Left renal cortex interstitium (tissue), 4 donors: ENCODE results near the gene SECISBP2. TPM values are rescaled to one million over a fixed set of nuclear protein-coding genes. Genes with fewer than 3 reads are reported as not detected.

Experiments
- DNase-seq, 4 donors: peaks; one replicate each; pipeline ENCODE4 v3.0.0-alpha.2; 2013; ENCODE audit warnings: low read depth in 4 of 4, low spot score in 2 of 4, missing footprints in 1 of 4
- polyA plus RNA-seq, 4 donors: library from polyadenylated mRNA; unstranded; fragments of 120-200 nt; gene quantifications; one replicate each; pipeline ENCODE4 v1.2.1, GENCODE V29; 2013; ENCODE audit not compliant: insufficient read length in 4 of 4

SECISBP2 gene
- polyA plus RNA-seq, 4 donors = 56.1 to 101 (median 80.3) TPM

DNA sequence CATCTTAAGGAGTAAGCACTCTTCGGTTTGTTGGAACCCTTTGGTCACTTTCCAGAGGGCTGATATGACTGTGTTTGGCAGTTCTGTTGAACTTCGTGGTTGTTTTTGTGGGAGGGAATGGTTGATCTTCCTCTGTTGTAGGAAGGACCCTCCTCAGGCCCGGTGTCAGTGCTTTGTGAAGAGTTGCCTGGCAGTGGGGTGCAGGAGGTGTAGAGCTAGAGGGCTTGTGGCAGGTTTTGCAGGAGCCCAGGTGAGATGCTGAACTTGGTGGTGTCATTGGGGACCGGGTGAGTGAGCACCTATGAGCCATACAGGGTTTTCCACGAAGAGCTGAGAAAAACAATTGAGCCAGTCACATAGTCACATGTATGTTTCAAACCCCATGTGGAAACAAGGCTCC, 27.2 kb downstream of the SECISBP2 start:
- no peak for DNase-seq

DNA sequence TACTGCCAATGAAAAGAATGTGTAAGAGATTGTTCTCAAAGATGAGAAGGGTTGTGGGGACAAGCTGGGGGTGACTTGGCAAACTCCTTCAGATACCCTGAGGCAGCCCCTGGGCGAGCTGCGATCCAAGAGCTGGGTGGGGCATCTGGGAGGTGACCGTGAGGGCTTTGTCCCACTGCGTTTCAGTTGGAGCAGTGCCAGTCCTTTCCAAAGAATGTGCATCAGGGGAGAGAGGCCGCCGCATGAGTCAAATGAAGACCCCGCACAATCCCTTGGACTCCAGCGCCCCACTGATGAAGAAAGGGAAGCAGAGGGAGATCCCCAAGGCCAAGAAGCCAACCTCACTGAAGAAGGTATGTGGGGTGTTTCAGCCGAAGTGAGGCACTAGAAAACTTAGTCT, 28.4 kb downstream of the SECISBP2 start:
- DNase-seq = no peak

DNA sequence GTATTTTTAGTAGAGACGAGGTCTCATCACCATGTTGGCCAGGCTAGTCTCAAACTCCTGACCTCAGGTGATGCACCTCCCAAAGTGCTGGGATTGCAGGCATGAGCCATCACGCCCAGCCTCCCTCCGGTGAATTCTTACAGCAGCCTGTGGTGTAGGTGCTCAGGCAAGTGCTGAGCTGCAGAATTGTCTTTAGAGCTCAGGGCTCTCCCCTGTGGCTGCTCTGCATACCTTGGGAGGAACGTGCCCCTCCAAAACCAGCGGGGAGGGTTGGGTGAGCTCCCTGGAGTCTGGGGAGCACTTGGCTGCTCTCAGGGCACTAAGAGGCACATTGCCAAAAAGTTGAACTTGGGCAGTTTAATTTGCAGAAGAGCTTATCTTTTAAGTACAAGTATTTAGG, 29.4 kb downstream of the SECISBP2 start:
- no peak for DNase-seq

DNA sequence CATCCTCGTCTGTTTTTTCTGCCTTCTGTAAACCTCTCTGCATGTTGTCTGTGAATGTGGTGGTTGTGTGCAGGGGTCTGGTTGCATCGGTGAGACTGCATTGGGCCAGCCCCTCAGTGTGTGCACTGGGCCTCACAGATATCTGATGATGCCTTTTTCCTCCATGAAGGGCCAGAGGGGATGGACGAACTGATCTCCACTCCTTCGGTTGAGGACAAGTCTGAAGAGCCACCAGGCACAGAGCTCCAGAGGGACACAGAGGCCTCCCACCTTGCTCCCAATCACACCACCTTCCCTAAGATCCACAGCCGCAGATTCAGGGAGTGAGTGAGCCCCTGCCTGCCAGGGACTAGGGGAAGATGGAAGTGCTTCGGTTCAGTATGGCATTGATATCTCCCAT, 31.3 kb downstream of the SECISBP2 start:
- DNase-seq = no peak

DNA sequence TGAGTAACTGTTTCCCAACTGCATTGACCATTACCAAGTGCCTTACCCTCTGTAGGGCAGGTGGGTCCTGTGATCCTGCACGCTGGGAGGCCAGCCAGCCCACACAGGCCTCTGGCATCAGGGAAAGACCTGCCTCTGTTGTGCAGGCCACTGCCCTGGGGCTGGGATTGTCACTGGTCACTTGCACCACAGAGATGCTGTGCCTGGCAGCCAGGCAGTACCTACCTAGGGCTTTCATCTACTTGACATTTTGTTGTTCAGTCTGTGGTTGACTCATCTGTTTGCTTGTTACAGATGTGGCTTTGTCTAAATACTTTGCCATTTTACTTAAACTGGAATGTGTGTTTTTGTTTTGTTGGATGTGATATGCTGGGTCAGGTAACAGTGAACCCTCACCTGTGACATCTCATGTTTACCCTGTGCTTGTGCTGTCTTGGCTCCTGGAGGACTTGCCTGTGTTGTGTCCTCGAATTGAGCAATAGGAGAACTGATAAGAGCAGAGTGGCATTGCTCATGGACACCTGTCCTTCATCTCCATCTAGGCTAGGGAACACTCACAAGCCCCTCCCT, 32.8 kb downstream of the SECISBP2 start:
- no peak for DNase-seq

DNA sequence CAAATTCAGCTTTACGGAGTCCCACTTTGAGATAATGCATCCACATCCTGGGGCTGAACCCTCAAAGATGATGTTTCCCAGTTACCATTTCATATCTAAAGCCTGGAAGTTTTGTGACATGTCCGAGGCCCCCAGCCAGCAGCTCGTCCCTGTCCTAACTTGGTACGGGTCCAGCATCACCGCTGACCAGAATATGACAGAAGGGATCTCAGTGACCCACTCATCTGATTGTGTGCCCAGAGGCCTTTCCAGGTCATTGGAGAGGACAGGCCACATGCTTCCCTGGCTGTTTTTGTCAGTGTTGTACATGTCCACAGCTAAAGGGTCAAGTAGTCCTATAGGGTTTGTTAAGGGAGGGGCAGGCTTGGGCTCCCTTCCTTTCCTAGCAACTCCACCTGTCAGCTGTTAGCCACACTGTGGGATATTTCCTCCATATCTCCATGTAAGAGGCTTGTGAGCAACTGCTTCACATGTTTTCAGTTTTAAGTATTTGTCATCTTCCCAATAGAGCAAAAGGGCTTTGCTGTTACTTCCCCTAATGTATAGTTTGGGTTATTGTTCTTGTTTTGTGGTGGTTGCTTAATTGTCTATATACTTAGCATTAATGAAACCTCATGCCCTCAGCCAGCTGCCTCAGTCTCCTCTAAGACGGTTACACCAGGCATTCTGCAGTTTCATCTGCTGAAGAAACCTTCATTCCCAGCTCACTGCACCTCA, 33.4 kb downstream of the SECISBP2 start:
- no peak for DNase-seq

DNA sequence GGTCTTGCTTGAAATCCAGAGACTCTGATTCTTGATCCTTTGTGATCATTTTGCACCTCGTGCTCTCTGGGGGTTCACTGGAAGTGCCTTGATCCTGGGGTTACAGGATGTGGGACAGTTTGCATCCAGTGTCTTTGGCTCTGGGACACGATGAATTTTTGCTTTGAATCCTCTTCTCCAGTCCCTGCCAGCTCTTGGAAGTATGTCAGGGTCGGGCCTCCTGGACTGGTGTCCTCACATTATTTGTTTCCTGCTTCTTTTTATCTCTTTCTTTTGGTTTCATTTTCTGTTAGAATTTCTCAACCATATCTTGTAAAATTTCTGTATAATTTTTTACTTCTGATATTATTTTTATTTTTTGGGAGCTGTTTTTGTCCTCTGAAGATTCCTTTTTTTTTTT, 34.2 kb downstream of the SECISBP2 start:
- no peak for DNase-seq

DNA sequence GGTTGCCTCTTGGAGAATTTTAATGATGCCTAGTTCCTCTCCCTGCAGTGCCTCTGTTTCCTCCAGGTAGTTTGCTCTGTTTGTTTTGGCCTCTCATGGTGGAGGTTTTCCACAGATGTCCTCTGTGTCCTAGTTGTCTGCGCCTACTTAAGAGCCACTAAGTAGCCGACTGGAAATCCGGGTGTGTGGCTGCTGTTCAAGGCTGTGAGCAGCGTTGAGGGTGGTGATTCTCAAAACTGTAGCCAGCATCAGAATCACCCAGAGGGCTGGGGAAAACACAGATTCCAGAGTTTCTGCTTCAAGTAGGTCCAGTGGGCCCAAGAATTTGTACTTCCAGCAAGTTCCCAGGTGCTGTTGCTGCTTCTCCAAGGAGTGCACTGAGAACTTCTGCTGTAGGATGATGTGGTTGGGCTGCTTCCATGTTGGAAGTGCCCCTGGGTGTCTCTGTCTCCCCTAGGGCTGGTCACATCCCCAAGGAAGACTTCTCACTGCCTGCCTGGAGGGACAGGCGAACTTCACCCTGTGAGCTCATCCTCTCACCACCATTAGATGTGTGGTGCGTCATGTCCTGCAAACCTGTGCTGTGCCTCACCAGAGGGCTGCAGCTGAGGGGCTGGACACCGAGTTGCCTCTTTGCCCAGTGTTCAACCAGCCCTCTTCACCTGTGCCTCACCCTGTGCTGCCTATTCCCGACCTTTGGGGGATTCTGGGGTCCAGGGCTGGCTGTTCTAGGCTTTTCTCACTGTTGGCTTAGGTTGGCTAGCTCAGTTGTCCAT, 34.8 kb downstream of the SECISBP2 start:
- DNase-seq = no peak

DNA sequence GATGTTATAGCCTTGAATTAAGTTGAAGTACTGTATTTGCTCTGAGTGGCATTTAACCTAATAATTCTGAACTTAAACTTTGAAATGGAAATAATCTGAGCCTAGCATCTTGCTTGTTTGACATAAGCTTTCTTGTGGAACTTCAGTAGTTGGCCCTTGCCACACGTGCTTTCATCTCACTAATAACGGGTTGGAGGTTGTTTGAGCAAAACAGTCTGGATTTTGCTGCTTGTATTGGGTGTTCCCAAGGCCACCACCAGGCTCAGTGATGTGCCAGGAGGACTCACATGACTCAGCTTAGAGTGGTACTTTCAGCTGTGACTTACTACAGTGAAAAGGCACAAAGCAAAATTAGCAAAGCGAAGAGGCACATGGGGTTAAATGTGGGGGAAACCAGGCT, 35.7 kb downstream of the SECISBP2 start:
- no peak for DNase-seq

DNA sequence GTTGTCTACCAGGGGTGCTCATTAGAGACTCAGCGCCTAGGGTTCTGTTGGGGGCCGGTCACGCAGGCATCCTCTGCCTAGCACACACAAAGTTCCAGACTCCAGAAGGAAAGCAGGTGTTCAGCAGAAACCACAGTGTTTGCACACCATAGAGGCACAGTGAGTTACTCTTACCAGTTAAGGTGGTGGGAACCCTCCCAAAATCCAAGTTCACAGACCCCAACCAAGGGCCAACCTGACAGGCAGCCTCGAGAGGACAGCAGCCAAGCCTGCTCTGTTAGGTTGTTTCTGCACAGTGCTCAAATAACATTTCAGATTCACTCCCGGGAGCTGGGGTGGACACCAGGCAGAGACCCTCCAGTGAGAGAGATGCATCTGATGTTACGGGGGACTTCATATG, 36.2 kb downstream of the SECISBP2 start:
- DNase-seq = no peak

DNA sequence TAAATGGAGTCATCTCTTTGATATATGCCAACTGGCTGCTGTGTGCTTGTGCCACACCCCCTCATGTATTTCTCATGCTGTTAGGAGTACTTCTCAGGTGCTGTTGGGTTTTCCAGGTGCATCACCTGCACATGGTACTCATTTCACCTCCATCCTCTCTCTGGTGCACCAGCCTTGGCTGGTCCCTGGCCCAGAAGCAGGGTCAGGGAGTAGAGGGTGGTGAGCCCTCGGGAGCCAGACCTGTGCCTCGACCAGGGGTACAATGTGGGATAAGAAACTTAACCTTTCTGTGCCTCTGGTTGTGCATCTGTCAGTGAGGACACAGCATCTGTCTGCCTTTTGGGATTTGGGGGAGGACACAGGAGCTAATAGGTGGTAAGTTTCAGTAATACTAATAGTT, 38.5 kb downstream of the SECISBP2 start:
- no peak for DNase-seq

DNA sequence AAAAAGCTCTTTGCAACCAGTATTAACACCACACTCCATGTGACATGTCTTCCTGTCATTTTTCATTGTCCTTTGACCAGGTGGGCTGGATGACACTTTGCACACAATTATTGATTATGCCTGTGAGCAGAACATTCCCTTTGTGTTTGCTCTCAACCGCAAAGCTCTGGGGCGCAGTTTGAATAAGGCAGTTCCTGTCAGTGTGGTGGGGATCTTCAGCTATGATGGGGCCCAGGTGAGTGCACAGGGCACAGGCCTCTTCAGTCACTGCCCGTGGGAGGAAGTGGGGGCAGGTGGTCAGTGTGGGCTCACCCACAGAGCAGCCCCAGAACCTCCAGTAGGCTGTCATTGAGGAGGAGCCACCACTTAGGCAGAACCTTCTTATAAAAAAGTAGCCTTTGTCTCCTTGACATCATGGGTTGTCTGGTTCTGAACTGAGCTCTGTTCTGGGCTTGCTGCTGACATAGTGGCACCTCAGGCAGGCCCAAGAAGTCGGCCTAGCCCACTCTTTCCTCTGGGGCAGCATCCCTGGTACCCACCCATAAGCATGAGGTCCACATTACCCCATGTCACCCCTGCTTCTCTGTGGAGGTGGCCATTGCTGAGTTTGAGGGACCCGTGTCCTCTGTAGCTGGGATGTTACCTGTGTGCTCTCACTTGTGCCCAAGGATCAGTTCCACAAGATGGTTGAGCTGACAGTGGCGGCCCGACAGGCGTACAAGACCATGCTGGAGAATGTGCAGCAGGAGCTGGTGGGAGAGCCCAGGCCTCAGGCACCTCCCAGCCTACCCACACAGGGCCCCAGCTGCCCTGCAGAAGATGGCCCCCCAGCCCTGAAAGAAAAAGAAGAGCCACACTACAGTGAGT, 39.3 kb downstream of the SECISBP2 start:
- DNase-seq = no peak

DNA sequence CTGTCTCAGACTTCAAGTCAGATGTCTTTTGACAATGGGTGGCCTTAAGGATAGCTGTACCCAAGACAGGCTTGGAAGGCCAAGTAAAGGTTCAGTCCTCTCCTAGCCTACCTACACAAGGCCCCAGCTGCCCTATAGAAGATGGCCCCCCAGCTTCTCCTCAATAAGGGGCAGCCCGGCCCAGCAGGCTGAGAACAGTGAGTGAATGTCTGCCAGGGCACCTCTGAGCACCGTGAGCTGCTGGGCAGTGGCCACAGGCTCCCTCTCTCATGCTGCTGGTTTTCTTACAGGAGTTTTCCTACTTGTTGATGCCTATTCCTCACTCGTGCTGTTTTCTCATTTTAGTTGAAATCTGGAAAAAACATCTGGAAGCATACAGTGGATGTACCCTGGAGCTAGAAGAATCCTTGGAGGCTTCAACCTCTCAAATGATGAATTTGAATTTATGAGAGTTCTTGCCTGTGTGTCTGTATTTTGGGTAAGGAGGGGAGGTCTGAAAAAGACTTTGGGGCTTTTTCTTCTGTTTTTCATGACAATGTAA, 40.1 kb downstream of the SECISBP2 start:
- DNase-seq = no peak

DNA sequence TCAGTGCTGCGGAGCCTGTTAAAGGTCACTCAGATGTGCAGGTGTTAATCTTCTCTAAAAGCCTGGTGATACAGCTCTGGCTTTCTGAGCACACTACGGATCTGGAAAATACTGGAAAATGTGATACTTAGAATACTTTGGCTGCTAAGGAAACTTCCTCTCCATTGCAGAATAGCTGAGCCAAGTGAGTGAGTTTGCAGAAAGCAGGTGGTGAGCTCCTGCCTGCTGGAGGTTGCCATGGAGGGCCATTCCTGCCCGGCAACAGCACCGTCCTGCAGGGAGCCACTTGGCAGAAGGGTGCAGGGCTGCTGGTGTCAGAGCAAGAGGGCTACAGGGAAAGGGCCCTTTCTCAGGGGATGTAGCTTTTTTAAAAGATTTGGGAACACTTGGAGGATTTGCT, 40.7 kb downstream of the SECISBP2 start:
- DNase-seq = no peak

DNA sequence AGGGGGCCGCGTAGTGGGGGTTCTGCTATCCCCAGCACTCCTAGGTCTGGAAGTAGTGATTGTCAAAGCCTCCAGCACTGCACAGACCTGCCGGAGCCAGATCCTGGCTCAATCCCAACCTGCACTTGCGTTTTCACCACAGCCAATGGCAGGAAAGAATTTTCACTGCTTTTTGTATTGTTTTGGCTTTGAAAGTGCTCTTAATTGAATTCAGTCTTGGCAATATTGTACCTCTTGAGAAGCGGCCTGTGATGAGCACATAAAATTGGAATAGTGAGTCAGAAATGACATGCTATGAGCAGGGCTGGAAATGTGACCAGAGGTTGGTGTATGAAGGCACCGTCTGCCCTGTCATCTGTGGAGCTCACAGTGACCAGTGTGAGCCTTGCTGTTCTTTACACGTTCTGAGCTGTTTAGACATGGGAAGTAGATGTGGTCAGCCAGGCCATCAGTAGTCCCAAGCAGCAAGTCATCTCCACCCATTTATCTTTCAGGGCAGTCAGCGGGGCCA, 41.5 kb downstream of the SECISBP2 start:
- DNase-seq = no peak

DNA sequence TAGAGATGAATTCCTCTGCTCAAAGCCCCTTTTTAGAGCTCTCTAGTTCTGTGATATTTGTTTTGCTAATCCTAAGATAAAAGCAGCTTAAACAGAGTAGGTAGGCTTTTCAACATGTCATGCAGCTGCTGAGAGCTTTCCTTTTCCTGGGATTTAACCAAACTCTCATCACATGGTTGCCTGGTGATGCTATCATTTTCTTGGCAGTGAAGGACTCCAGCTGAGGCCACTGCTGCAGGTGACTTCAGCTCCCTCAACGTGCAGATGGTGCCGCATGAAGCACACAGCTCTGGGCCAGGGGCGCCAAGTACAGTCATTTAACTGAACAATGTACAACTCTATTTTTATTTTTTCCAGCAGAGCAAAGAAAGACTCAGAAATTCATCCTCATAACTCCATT, 42.2 kb downstream of the SECISBP2 start:
- no peak for DNase-seq

DNA sequence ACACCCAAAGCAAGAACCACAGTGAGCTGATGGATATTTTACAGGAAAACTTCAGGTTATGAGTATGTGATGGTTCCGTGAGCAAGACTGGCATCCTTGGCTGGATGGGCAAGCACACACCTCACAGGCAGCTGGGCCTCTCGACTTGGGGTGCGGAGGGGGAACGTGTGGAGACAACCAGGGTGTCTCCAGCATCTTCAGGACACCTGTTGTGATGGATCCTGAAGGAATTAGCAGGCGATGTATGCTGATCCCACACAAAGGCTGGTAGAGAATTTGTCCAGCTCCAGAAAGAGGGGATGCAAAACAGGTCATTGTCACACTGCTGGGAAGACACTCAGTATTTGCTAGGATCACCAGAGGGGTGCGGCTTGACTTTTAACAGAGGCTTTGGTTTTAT, 42.7 kb downstream of the SECISBP2 start:
- no peak for DNase-seq

DNA sequence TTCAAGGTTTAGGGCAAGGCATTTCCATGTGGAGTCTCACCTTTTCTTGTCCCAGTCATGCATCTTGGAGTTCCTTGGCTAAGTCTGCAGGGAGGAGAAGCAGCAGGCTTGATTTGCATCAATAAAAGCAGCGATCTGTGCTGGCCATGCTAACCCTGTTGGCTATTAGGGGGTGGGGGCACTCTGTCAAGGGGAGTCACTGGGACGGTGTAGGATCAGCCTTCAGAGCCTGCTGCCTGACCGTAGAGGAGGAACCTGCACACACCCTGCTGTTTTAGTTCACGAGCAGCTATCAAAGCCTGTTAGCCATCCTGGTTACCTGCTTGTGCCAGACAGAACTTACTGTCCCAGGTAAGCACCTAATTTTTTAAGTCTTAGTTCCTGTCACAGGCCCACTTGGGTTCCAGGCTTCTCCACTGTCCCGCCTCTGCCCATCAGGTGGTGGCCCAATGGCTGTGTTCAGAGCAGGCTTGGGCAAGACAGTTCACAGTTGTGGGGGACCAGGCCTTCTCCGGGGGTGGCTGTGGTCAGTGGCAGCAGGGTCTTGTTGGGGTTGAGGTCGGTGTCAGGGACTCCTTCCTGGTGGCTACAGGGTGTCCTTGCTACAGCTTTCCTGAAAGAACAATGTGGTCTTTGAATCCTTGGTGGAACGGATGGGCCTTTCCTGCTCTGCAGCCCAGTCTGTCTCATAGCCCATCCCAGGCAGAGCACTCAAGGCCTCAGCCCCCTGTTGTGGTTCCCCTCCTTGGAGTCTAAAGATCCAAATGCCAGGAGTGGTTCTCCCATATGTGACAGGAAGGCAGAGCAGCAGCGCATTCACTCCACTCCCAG, 43.7 kb downstream of the SECISBP2 start:
- no peak for DNase-seq

DNA sequence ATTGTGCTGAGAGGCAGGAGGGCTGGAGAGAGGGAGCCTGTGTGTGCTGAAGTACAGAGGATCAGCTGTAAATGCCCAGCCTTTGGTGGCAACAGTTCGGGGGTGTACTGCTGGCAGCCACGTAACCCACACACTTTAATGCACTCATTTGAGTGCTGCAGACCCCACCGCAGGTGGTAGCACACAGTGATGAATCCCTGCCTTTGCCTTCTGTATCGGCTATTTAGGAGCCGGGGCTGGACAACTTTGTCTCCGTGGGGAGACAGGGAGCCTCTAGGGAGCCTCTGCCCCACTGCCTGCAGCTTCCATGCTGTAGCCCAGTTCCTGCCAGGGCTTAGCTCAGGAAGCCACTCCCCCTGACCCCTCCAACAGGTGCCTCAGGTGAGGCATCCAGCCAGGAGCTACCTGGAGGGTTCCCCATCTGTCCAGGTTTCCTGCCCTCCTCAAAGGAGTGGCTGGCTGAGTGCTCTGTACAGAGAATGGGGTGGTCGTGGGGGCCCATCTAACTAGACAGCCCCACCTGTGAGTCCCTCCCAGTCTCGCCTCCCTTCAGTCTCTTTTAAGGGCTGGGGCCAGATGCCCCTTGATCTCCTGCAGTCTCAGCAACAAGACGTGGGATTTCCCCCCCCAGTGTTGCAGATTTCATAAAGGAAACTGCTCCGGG, 44.5 kb downstream of the SECISBP2 start:
- DNase-seq = no peak
